GM12865 (cell line): ENCODE data around the gene RYR1.
"Not testable (repeated sequence)": the region's sequence is repeated elsewhere in the genome, so short reads cannot be mapped to it uniquely, and the experiment has no call there.

Experiments used
- DNase-seq: peaks from one replicate; pipeline ENCODE4 v3.0.0; 2010; ENCODE audit warnings: low read depth
- H3K4me3 ChIP-seq: 2 replicates; pipeline ENCODE4 v1.5.1; 2011; ENCODE audit warnings: mild to moderate bottlenecking, low read depth, low read length, control low read depth
- TF ChIP-seq, protein P1 (sequence below): IDR thresholded peaks from 2 replicates; pipeline ENCODE4 v1.5.1; 2011; ENCODE audit warnings: low read length, control low read depth, low read depth, inconsistent platforms; ENCODE audit not compliant: insufficient read depth; ENCODE audit errors: missing control alignments

RYR1 gene

DNA sequence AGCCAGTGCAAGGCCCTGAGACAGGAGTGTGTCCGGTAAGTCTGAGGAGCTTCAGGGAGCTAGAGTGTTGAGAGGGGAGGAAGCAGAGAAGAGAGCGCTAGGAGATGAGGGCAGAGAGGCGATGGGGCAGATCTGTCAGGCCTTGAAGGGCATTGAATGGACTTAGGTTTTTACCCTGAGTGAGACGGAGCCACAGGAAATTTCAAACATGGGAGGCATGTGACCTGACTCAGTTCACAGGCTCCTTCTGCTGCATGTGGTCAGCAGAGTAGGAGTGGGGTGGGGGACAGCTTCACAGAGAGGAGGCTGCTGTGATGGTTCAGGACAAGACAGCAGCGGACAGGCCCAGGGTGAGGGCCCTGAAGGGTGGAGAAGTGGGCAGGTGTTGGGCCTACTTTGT, 33.1 kb upstream of the RYR1 start:
- no peak overlapping the region for H3K4me3 ChIP-seq
- TF ChIP-seq, protein P1, sequence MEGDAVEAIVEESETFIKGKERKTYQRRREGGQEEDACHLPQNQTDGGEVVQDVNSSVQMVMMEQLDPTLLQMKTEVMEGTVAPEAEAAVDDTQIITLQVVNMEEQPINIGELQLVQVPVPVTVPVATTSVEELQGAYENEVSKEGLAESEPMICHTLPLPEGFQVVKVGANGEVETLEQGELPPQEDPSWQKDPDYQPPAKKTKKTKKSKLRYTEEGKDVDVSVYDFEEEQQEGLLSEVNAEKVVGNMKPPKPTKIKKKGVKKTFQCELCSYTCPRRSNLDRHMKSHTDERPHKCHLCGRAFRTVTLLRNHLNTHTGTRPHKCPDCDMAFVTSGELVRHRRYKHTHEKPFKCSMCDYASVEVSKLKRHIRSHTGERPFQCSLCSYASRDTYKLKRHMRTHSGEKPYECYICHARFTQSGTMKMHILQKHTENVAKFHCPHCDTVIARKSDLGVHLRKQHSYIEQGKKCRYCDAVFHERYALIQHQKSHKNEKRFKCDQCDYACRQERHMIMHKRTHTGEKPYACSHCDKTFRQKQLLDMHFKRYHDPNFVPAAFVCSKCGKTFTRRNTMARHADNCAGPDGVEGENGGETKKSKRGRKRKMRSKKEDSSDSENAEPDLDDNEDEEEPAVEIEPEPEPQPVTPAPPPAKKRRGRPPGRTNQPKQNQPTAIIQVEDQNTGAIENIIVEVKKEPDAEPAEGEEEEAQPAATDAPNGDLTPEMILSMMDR = no peak
- DNase-seq = no peak

GRCh38 chr19:38401148-38401547, 32.3 kb upstream of the RYR1 start:
- no peak overlapping the region for H3K4me3 ChIP-seq
- DNase-seq = no peak

DNA sequence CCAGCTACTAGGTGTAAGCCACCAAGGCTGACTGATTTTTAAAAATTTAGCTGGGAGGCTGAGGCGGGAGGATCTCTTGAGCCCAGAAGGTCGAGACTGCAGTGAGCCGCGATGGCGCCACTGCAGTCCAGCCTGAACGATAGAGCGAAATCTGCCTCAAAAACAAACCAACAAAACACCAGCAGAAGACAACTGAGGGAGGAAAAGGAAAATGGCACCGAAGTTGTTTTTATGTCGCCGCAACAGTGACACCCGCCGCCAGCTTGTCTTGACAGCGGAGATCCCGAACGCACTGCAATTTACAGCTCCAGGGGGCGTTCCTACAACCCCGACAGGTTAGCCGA, 30.9 kb upstream of the RYR1 start:
- DNase-seq = no peak
- TF ChIP-seq, protein P1 = no peak
- peak overlapping the region; percentile 58 for H3K4me3 ChIP-seq

More at GRCh38 chr19:38401148-38401547, 32.3 kb upstream of the RYR1 start:
- TF ChIP-seq, protein P1 = no peak

DNA sequence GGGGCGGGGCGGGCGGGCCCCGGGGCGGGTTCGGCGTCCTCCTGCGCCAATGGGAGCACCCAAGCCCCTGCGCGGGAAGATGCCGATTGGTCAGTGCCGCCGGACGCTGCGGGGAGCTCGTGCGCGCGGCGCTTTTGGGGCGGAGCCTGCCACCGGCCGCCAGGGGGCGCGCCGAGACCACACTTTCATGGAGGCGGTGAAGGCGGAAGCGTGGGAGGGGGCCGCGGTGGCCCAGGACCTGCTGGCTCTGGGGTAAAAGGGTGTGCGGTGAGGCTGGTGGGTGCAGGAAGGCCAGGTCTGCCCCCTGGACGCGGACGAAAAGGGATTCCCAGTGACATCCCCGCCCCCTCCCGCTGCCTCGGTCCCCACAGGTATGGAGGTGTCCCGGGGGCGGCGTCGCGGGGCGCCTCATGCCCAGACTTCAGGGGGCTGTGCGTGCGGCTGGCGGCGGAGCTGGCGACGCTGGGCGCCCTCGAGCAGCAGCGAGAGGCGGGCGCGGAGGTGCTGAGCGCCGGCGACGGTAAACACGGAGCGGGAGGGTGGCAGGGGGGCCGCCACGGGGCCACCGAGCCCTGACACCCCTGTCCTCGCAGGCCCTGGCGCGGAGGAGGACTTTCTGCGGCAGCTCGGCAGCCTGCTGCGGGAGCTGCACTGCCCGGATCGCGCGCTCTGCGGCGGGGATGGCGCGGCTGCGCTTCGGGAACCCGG, 30.4 kb upstream of the RYR1 start, which contains the start of gene FAM98C:
FAM98C (plus strand) TSS at position 127 of the 708 bp plus-strand sequence; CDS start at position 188, 61 bp downstream.
- peak within 1 kb of the TSS; percentile 95 for H3K4me3 ChIP-seq
- TF ChIP-seq, protein P1 = peak; percentile 89
- DNase-seq = peak; percentile 99

DNA sequence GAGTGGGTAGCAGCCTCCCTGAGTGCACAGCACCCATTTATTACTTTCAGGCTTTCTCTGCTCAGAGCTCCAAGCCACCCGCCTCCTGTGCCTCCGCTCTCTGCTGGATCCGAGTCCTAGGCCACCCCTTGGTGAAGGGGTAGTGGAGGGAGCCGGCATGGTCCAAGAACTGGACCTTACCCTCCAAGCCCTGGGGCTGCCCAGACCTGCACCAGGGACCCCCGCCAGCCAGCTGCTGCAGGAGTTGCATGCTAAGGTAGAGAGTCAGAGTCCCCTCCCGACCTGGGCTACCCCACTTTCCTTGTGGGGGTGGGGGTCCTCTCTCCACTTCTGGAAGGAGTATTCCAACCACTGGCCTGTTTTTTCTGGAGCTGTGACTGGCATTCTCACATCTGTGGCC, 28.6 kb upstream of the RYR1 start:
- TF ChIP-seq, protein P1 = no peak
- DNase-seq = no peak

DNA sequence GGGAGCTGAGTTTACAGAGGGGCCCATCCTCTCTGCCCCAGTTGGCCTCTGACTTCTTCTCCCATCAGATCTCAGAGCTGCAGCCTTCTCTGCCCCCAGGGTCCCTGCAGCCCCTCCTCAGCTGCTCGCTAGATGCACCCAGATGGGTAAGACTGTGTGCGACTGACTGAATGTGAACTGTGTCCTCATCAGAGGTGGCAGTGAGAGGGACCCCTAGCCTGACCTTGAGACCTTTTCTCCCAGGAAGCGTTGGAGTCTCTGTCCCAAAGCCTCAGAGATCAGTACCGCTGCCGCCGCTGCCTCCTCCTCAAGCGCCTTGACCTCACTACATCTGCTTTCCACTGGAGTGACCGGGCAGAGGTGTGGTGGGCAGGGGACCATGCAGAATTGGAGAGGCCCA, 28.2 kb upstream of the RYR1 start:
- no peak overlapping the region for H3K4me3 ChIP-seq
- DNase-seq = no peak
- TF ChIP-seq, protein P1 = no peak

More for the DNA sequence above, 28.6 kb upstream of the RYR1 start:
- H3K4me3 ChIP-seq = no peak overlapping the region

DNA sequence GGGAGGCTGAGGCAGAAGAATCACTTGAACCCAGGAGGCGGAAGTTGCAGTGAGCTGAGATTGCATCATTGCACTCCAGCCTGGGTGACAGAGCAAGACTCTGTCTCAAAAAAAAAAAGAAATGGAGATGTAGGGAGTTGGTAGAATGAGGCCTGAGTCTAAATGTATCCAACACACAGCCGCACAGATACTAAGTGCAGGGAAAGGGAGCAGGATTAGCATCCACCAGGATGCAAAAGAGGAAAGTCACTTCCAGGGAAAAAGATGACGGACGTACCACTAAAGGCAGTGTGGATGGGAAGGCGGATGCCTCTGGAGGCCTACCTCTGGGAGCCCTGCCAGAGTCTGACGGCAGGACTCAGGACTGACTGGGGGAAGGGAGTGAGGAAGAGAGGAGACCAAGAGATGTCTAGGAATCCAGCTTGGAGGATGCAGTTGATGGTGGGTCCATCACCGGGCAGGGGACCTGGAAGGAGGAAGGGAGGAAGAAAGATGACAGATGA, 23.8 kb upstream of the RYR1 start:
- DNase-seq = no peak
- no peak overlapping the region for H3K4me3 ChIP-seq
- TF ChIP-seq, protein P1 = no peak

GRCh38 chr19:38410407-38410806, 23.1 kb upstream of the RYR1 start:
- H3K4me3 ChIP-seq, DNase-seq: not testable (repeated sequence)
